Endodermal cell (in vitro differentiated cells): ENCODE data around the gene SF3A2. TPM values are rescaled to one million over a fixed set of nuclear protein-coding genes. Genes with fewer than 3 reads are reported as not detected.

Experiments used
- DNase-seq: peaks from one replicate; pipeline ENCODE4 v3.0.0-alpha.2; 2017
- H3K27ac ChIP-seq: 2 replicates; pipeline ENCODE4 v1.5.1; 2013; ENCODE audit warnings: mild to moderate bottlenecking, low read depth, low read length, moderate library complexity
- H3K27me3 ChIP-seq: 2 replicates; pipeline ENCODE4 v1.6.1; 2013; ENCODE audit warnings: mild to moderate bottlenecking, low read length, moderate library complexity; ENCODE audit not compliant: insufficient read depth, control insufficient read depth, poor library complexity, severe bottlenecking
- H3K36me3 ChIP-seq: 2 replicates; pipeline ENCODE4 v1.7.0; 2013; ENCODE audit warnings: mild to moderate bottlenecking, low read length, moderate library complexity; ENCODE audit not compliant: control insufficient read depth, insufficient read depth
- H3K4me1 ChIP-seq: one replicate; pipeline ENCODE4 v1.7.0; 2013; ENCODE audit warnings: low read length; ENCODE audit not compliant: control insufficient read depth, insufficient read depth
- H3K4me3 ChIP-seq: 2 replicates; pipeline ENCODE4 v1.5.1; 2013; ENCODE audit warnings: mild to moderate bottlenecking, low read length, moderate library complexity
- H3K9ac ChIP-seq: 2 replicates; pipeline ENCODE4 v1.6.1; 2013; ENCODE audit warnings: mild to moderate bottlenecking, low read length, moderate library complexity; ENCODE audit not compliant: poor library complexity, severe bottlenecking; ENCODE audit errors: extremely low read depth
- H3K9me3 ChIP-seq: 2 replicates; pipeline ENCODE4 v1.6.1; 2013; ENCODE audit warnings: mild to moderate bottlenecking, low read length, moderate library complexity; ENCODE audit not compliant: control insufficient read depth
- H3K27ac Mint-ChIP-seq: 2 replicates; pipeline ENCODE4 v1.8.0; 2020; ENCODE audit warnings: mixed read lengths
- H3K27me3 Mint-ChIP-seq: 2 replicates; pipeline ENCODE4 v1.8.0; 2021; ENCODE audit warnings: mild to moderate bottlenecking, mixed read lengths; ENCODE audit not compliant: insufficient read depth
- H3K36me3 Mint-ChIP-seq: 2 replicates; pipeline ENCODE4 v1.8.0; 2020; ENCODE audit warnings: low read depth, mixed read lengths
- H3K4me1 Mint-ChIP-seq: 2 replicates; pipeline ENCODE4 v1.8.0; 2020; ENCODE audit warnings: mixed read lengths
- H3K4me3 Mint-ChIP-seq: 2 replicates; pipeline ENCODE4 v1.8.0; 2020; ENCODE audit warnings: mild to moderate bottlenecking, moderate library complexity, mixed read lengths
- H3K9me3 Mint-ChIP-seq: 2 replicates; pipeline ENCODE4 v1.8.0; 2020; ENCODE audit warnings: mild to moderate bottlenecking, mixed read lengths
- CTCF ChIP-seq: fragments of 200-600 bp; sonication (generic); conservative IDR thresholded peaks from 2 replicates; pipeline ENCODE4 v1.5.0; 2021; ENCODE audit warnings: antibody characterized with exemption, mild to moderate bottlenecking
- WGBS, 2 experiments: methylation state at CpG; one replicate each; pipeline versions ENCODE4 v1.1.5 to v1.1.7; 2013; ENCODE audit warnings: missing lambda C conversion rate in 2 of 2, mixed read lengths in 1 of 2; ENCODE audit not compliant: insufficient coverage in 1 of 2, insufficient read length in 1 of 2; 5-methylcytosine and 5-hydroxymethylcytosine counted together
- total RNA-seq, 2 donors: library from RNA; stranded (reverse); fragmentation: NEBNext Ultra II Directional in 1 of 2; extraction: Animal tissue kit (Norgen Biotek cat#: 25700) in 1 of 2; gene quantifications; 2 replicates in 1 of 2; 3 replicates in 1 of 2; pipeline ENCODE4 v1.2.1, GENCODE V29; 2021

The SF3A2 gene
- total RNA-seq, 2 donors from 2014 or later = 126 to 132 TPM

DNA sequence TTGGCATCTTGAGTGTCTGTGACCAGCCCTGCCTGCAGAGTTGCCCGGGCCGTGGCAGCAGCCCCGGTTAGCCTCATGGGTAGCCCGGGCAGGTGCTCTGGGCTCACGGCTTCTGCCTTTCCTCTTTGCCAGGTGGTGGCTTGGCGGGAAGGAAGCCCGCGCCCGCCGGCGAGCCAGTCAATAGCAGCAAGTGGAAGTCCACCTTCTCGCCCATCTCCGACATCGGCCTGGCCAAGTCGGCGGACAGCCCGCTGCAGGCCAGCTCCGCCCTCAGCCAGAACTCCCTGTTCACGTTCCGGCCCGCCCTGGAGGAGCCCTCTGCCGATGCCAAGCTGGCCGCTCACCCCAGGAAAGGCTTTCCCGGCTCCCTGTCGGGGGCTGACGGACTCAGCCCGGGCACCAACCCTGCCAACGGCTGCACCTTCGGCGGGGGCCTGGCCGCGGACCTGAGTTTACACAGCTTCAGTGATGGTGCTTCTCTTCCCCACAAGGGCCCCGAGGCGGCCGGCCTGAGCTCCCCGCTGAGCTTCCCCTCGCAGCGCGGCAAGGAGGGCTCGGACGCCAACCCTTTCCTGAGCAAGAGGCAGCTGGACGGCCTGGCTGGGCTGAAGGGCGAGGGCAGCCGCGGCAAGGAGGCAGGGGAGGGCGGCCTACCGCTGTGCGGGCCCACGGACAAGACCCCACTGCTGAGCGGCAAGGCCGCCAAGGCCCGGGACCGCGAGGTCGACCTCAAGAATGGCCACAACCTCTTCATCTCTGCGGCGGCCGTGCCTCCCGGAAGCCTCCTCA lies 10.4 kb upstream of the SF3A2 start:
- no peaks in the 10 kb centered on the region for H3K9me3 Mint-ChIP-seq
- H3K36me3 Mint-ChIP-seq = peaks cover 32% of the 10 kb centered on the region
- no peak overlapping the region for H3K9ac ChIP-seq
- H3K4me3 Mint-ChIP-seq = no peak overlapping the region
- H3K4me1 Mint-ChIP-seq = no peaks in the 10 kb centered on the region
- WGBS, 2 experiments = 96 to 97% methylated on average over 42 to 59 of the region's 59 CpGs
- H3K4me3 ChIP-seq = no peak overlapping the region
- H3K27me3 Mint-ChIP-seq = no peaks in the 10 kb centered on the region
- H3K27me3 ChIP-seq = no peaks in the 10 kb centered on the region
- peaks cover 10% of the 10 kb centered on the region for H3K36me3 ChIP-seq
- no peak for TF ChIP-seq CTCF
- H3K27ac ChIP-seq = no peak overlapping the region
- no peak overlapping the region for H3K27ac Mint-ChIP-seq
- no peaks in the 10 kb centered on the region for H3K4me1 ChIP-seq
- DNase-seq = no peak
- H3K9me3 ChIP-seq = no peaks in the 10 kb centered on the region

GRCh38 chr19:2226840-2227360 lies 9.7 kb upstream of the SF3A2 start:
- Mint-ChIP-seq H3K4me3 (no peak overlapping the region), H3K4me1 (no peaks in the 10 kb centered on the region), H3K27me3 (no peaks in the 10 kb centered on the region), H3K27ac (no peak overlapping the region), H3K36me3 (peaks cover 31% of the 10 kb centered on the region), H3K9me3 (no peaks in the 10 kb centered on the region)
- Histone ChIP-seq H3K9ac (no peak overlapping the region), H3K9me3 (no peaks in the 10 kb centered on the region), H3K27me3 (no peaks in the 10 kb centered on the region), H3K27ac (no peak overlapping the region), H3K36me3 (peaks cover 7% of the 10 kb centered on the region), H3K4me1 (no peaks in the 10 kb centered on the region), H3K4me3 (no peak overlapping the region)
- WGBS, 2 experiments = 93 to 96% methylated on average over 44 to 53 of the region's 53 CpGs
- no peak for DNase-seq
- no peak for TF ChIP-seq CTCF

- DNase-seq = no peak
- TF ChIP-seq CTCF = no peak
- WGBS, 2 experiments = 95 to 98% methylated on average over 35 to 67 of the region's 67 CpGs
Measured at GRCh38 chr19:2227415-2228156, 9.0 kb upstream of the SF3A2 start.

More at GRCh38 chr19:2227415-2228156, 9.0 kb upstream of the SF3A2 start:
- no peak overlapping the region for H3K9ac ChIP-seq
- H3K27ac ChIP-seq = no peak overlapping the region
- H3K9me3 ChIP-seq = no peaks in the 10 kb centered on the region
- Mint-ChIP-seq H3K4me1 (no peaks in the 10 kb centered on the region), H3K9me3 (no peaks in the 10 kb centered on the region), H3K27ac (no peak overlapping the region), H3K4me3 (no peak overlapping the region), H3K36me3 (peaks cover 34% of the 10 kb centered on the region), H3K27me3 (no peaks in the 10 kb centered on the region)
- no peaks in the 10 kb centered on the region for H3K4me1 ChIP-seq
- H3K36me3 ChIP-seq = peaks cover 10% of the 10 kb centered on the region
- no peak overlapping the region for H3K4me3 ChIP-seq
- H3K27me3 ChIP-seq = no peaks in the 10 kb centered on the region
